ENCODE results near the gene DTNA. TPM values are rescaled to one million over a fixed set of nuclear protein-coding genes. Genes with fewer than 3 reads are reported as not detected.

The DTNA gene
- polyA plus RNA-seq, 1 donor from 2014 or later = 53.9 TPM

DNA sequence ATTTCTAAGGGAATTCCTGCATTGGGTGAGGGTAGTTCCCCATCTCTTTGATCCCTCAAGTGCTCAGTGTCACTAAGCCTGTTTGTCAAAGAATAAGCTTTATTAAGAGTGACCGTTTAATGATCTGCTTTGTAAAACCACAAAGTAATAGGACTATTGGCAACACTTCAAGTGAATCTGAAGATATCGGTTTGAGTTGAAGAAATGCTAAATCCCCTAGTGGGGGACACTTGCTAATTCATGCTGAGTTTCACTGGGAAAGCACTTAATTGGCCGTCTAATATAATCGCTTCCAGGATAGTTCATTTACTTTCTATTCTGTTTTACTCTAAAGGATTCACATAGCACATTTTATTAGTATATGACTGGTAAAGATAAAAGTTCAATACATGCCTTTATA lies 54.4 kb downstream of the DTNA start:
- H3K9ac ChIP-seq (ENCODE audit: low read length) = no peak overlapping the region
- H3K27me3 ChIP-seq (ENCODE audit: insufficient read depth, low read depth, low read length) = no peaks in the 10 kb centered on the region
- H3K27ac ChIP-seq (ENCODE audit: low read length) = no peak overlapping the region
- no peaks in the 10 kb centered on the region for H3F3A ChIP-seq (ENCODE audit: insufficient read depth, low read length, poor library complexity, severe bottlenecking)
- H3K4me2 ChIP-seq (ENCODE audit: low read length) = no peak overlapping the region
- H3K9me3 ChIP-seq (ENCODE audit: low read length) = no peaks in the 10 kb centered on the region
- no peaks in the 10 kb centered on the region for H3K79me2 ChIP-seq (replicated peaks; ENCODE audit: insufficient read depth, low read length)
- H3K9me2 ChIP-seq (ENCODE audit: insufficient read depth, low read length) = no peaks in the 10 kb centered on the region
- H4K20me1 ChIP-seq (ENCODE audit: insufficient read depth) = no peaks in the 10 kb centered on the region
- H2AFZ ChIP-seq (ENCODE audit: low read depth, low read length) = no peak overlapping the region
- TF ChIP-seq, protein P1, sequence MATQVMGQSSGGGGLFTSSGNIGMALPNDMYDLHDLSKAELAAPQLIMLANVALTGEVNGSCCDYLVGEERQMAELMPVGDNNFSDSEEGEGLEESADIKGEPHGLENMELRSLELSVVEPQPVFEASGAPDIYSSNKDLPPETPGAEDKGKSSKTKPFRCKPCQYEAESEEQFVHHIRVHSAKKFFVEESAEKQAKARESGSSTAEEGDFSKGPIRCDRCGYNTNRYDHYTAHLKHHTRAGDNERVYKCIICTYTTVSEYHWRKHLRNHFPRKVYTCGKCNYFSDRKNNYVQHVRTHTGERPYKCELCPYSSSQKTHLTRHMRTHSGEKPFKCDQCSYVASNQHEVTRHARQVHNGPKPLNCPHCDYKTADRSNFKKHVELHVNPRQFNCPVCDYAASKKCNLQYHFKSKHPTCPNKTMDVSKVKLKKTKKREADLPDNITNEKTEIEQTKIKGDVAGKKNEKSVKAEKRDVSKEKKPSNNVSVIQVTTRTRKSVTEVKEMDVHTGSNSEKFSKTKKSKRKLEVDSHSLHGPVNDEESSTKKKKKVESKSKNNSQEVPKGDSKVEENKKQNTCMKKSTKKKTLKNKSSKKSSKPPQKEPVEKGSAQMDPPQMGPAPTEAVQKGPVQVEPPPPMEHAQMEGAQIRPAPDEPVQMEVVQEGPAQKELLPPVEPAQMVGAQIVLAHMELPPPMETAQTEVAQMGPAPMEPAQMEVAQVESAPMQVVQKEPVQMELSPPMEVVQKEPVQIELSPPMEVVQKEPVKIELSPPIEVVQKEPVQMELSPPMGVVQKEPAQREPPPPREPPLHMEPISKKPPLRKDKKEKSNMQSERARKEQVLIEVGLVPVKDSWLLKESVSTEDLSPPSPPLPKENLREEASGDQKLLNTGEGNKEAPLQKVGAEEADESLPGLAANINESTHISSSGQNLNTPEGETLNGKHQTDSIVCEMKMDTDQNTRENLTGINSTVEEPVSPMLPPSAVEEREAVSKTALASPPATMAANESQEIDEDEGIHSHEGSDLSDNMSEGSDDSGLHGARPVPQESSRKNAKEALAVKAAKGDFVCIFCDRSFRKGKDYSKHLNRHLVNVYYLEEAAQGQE (IDR thresholded peaks at IDR 0.05; ENCODE audit: borderline replicate concordance) = no peak
- no peak for TF ChIP-seq POLR2AphosphoS5 (IDR thresholded peaks at IDR 0.05)
- no peak for TF ChIP-seq RAD21 (conservative IDR thresholded peaks at IDR 0.05)
- no peak for TF ChIP-seq CTCF (IDR thresholded peaks at IDR 0.05; ENCODE audit: poor library complexity, severe bottlenecking)
- TF ChIP-seq SMC3 (conservative IDR thresholded peaks at IDR 0.05; ENCODE audit: poor library complexity) = no peak
- TF ChIP-seq EZH2 (IDR thresholded peaks at IDR 0.05; ENCODE audit: borderline replicate concordance, insufficient read depth, low read length, poor library complexity, severe bottlenecking) = no peak
- TF ChIP-seq TAF1 (IDR thresholded peaks at IDR 0.05; ENCODE audit: low read depth) = no peak
- no peak for TF ChIP-seq MXI1 (conservative IDR thresholded peaks at IDR 0.05; ENCODE audit: poor library complexity, severe bottlenecking)
- TF ChIP-seq EP300 (conservative IDR thresholded peaks at IDR 0.05; ENCODE audit: poor library complexity, severe bottlenecking) = no peak
- no peak overlapping the region for H3K4me3 ChIP-seq (ENCODE audit: low read length)
- no peaks in the 10 kb centered on the region for H3K36me3 ChIP-seq (ENCODE audit: insufficient read depth, low read length)

DNA sequence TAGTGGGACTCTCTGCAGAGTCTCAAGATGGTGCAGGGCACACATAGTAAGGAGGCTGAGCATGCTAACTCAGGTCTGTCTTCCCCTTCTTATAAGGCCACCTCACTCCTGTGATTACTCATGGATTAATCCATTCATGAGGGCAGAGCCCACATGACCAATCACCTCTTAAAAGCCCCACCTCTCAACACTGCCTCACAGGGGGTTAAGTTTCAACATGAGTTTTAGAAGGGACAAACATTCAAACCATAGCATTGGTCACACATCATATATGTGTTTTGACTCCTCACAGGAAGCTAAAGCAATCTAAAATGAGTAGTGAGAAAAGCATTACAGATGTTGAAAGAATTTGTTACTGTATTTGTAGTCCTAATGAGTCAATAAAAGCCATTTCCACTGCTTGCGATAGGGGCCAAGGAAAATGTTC lies 57.5 kb downstream of the DTNA start:
- Histone ChIP-seq H3K9me2 (ENCODE audit: insufficient read depth, low read length) (no peaks in the 10 kb centered on the region), H2AFZ (ENCODE audit: low read depth, low read length) (no peak overlapping the region), H3F3A (ENCODE audit: insufficient read depth, low read length, poor library complexity, severe bottlenecking) (no peaks in the 10 kb centered on the region), H4K20me1 (ENCODE audit: insufficient read depth) (no peaks in the 10 kb centered on the region), H3K9ac (ENCODE audit: low read length) (no peak overlapping the region), H3K4me3 (ENCODE audit: low read length) (no peak overlapping the region), H3K9me3 (ENCODE audit: low read length) (no peaks in the 10 kb centered on the region), H3K36me3 (ENCODE audit: insufficient read depth, low read length) (no peaks in the 10 kb centered on the region), H3K27me3 (ENCODE audit: insufficient read depth, low read depth, low read length) (no peaks in the 10 kb centered on the region), H3K79me2 (replicated peaks; ENCODE audit: insufficient read depth, low read length) (no peaks in the 10 kb centered on the region), H3K27ac (ENCODE audit: low read length) (no peak overlapping the region), H3K4me2 (ENCODE audit: low read length) (no peak overlapping the region)
- no peak for TF ChIP-seq CTCF (IDR thresholded peaks at IDR 0.05; ENCODE audit: poor library complexity, severe bottlenecking)
- TF ChIP-seq EP300 (conservative IDR thresholded peaks at IDR 0.05; ENCODE audit: poor library complexity, severe bottlenecking) = no peak
- TF ChIP-seq, protein P1 (IDR thresholded peaks at IDR 0.05; ENCODE audit: borderline replicate concordance) = no peak
- no peak for TF ChIP-seq MXI1 (conservative IDR thresholded peaks at IDR 0.05; ENCODE audit: poor library complexity, severe bottlenecking)
- no peak for TF ChIP-seq TAF1 (IDR thresholded peaks at IDR 0.05; ENCODE audit: low read depth)
- TF ChIP-seq POLR2AphosphoS5 (IDR thresholded peaks at IDR 0.05) = no peak
- no peak for TF ChIP-seq EZH2 (IDR thresholded peaks at IDR 0.05; ENCODE audit: borderline replicate concordance, insufficient read depth, low read length, poor library complexity, severe bottlenecking)
- TF ChIP-seq SMC3 (conservative IDR thresholded peaks at IDR 0.05; ENCODE audit: poor library complexity) = no peak
- no peak for TF ChIP-seq RAD21 (conservative IDR thresholded peaks at IDR 0.05)
